Transverse colon (tissue), 4 donors: ENCODE results near the gene FRY. TPM values are rescaled to one million over a fixed set of nuclear protein-coding genes. Genes with fewer than 3 reads are reported as not detected.
A peak's percentile ranks its signal among the peaks of the same experiment; 100 is the strongest.

Experiments used
- DNase-seq: peaks from one replicate; pipeline ENCODE4 v3.0.0-alpha.2; 2019
- H3K27ac ChIP-seq, 4 donors: fragments of 200-600 bp; sonication (generic); 2 replicates each; pipeline ENCODE4 v1.5.1; 2016 to 2018; ENCODE audit warnings: inconsistent platforms in 4 of 4
- H3K27me3 ChIP-seq: fragments of 200-600 bp; sonication (generic); 2 replicates; pipeline ENCODE4 v1.5.1; 2017; ENCODE audit warnings: inconsistent platforms
- H3K36me3 ChIP-seq, 4 donors: fragments of 200-600 bp; sonication (generic); 2 replicates each; pipeline ENCODE4 v1.5.1; 2017 to 2019; ENCODE audit warnings: inconsistent platforms in 4 of 4
- H3K4me1 ChIP-seq, 4 donors: fragments of 200-600 bp; sonication (generic); 2 replicates each; pipeline ENCODE4 v1.5.1; 2017 to 2020; ENCODE audit warnings: inconsistent platforms in 4 of 4
- H3K4me3 ChIP-seq, 4 donors: fragments of 200-600 bp; sonication (generic); 1 replicate in 1 of 4; 2 replicates in 3 of 4; pipeline versions ENCODE4 v1.5.1 to v1.6.1; 2017 to 2019; ENCODE audit warnings: inconsistent platforms in 4 of 4
- H3K9me3 ChIP-seq, 2 donors: fragments of 200-600 bp; sonication (generic); 2 replicates each; pipeline ENCODE4 v1.5.1; 2017 to 2019; ENCODE audit warnings: inconsistent platforms in 2 of 2
- EP300 ChIP-seq: sonication (generic); formaldehyde crosslinking; IDR thresholded peaks from one replicate; pipeline ENCODE4 v1.6.1; 2017; ENCODE audit warnings: antibody characterized with exemption, low read depth
- POLR2A ChIP-seq: fragments of 450-650 bp; IDR thresholded peaks from one replicate; pipeline ENCODE4 v1.6.1; 2016; ENCODE audit warnings: antibody characterized with exemption, mild to moderate bottlenecking, moderate library complexity
- POLR2AphosphoS5 ChIP-seq, 3 donors: sonication (generic); formaldehyde crosslinking; IDR thresholded peaks; one replicate each; pipeline ENCODE4 v1.6.1; 2016; ENCODE audit warnings: antibody characterized with exemption in 3 of 3
- WGBS, 2 donors: methylation state at CpG; one replicate each; pipeline ENCODE4 v1.1.5; 2018; ENCODE audit warnings: low coverage in 1 of 2; 5-methylcytosine and 5-hydroxymethylcytosine counted together
- in situ Hi-C, 4 donors: fragments of 200-750 bp; cut with MboI; loops; one replicate each; pipeline versions ENCODE4 v1.15.0 to v1.15.1; 2017; ENCODE audit warnings: low sequenced_read_pairs in 3 of 4, low pct_ligation_motif_present in 1 of 4, low pct_unique_long_range_greater_than_20kb in 1 of 4
- intact Hi-C: fragments of 100-400 bp; cut with DNase I; formaldehyde crosslinking; loops from one replicate; pipeline ENCODE4 v1.15.1; 2023; ENCODE audit warnings: low total_unique reads
- total RNA-seq, 4 donors: library from RNA; depleted of rRNA; stranded (reverse); fragments of >200 nt; gene quantifications; one replicate each; pipeline ENCODE4 v1.1.0, GENCODE V29; 2016
- TF ChIP-seq, protein P1 (sequence below), 5 experiments: fragments of 200-600 bp in 3 of 5; fragments of 450-650 bp in 2 of 5; sonication (generic) in 3 of 5; IDR thresholded peaks; 1 replicate in 2 of 5; 2 replicates in 3 of 5; pipeline ENCODE4 v1.5.1; 2016 to 2017; ENCODE audit warnings: antibody characterized with exemption in 5 of 5, inconsistent platforms in 3 of 5, mild to moderate bottlenecking in 2 of 5, moderate library complexity in 1 of 5

Gene FRY
- total RNA-seq, 4 donors from 2014 or later = 6.7 to 42.6 (median 12.4) TPM

GRCh38 chr13:32302461-32302860, 270.9 kb downstream of the FRY start:
- H3K27me3 ChIP-seq = peaks cover 7% of the 10 kb centered on the region
- H3K4me3 ChIP-seq = no peak overlapping the region
- intact Hi-C loops (no loop called here), in situ Hi-C loops (loop anchor here (10.0 to 25.0 kb wide), 4 partner anchors 278 to 390 kb away; no protein-coding TSS in a partner anchor)
- H3K36me3 ChIP-seq = no peaks in the 10 kb centered on the region
- no peaks in the 10 kb centered on the region for H3K4me1 ChIP-seq
- WGBS, 2 donors = 75% methylated on average over 2 of the region's 2 CpGs; no CpG with 5 or more reads in 1 of the 2 donors
- TF ChIP-seq POLR2A = no peak
- TF ChIP-seq, protein P1, sequence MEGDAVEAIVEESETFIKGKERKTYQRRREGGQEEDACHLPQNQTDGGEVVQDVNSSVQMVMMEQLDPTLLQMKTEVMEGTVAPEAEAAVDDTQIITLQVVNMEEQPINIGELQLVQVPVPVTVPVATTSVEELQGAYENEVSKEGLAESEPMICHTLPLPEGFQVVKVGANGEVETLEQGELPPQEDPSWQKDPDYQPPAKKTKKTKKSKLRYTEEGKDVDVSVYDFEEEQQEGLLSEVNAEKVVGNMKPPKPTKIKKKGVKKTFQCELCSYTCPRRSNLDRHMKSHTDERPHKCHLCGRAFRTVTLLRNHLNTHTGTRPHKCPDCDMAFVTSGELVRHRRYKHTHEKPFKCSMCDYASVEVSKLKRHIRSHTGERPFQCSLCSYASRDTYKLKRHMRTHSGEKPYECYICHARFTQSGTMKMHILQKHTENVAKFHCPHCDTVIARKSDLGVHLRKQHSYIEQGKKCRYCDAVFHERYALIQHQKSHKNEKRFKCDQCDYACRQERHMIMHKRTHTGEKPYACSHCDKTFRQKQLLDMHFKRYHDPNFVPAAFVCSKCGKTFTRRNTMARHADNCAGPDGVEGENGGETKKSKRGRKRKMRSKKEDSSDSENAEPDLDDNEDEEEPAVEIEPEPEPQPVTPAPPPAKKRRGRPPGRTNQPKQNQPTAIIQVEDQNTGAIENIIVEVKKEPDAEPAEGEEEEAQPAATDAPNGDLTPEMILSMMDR (IDR thresholded peaks at IDR 0.05) = no peak
- no peak for DNase-seq
- no peaks in the 10 kb centered on the region for H3K9me3 ChIP-seq
- no peak overlapping the region for H3K27ac ChIP-seq

- Histone ChIP-seq H3K27ac (no peak overlapping the region), H3K36me3 (no peaks in the 10 kb centered on the region), H3K4me3 (no peak overlapping the region), H3K9me3 (no peaks in the 10 kb centered on the region), H3K27me3 (peaks cover 7% of the 10 kb centered on the region), H3K4me1 (peaks cover 0 to 10% (median 5%) of the 10 kb centered on the region in 4 donors)
- TF ChIP-seq POLR2A (no peak), POLR2AphosphoS5 (IDR thresholded peaks at IDR 0.05) (no peak), EP300 (no peak)
- TF ChIP-seq, protein P1 (IDR thresholded peaks at IDR 0.05) = no peak
- in situ Hi-C loops = loop anchor here (10.0 to 25.0 kb wide), 4 partner anchors 281 to 393 kb away; no protein-coding TSS in a partner anchor
- intact Hi-C loops = no loop called here
- no peak for DNase-seq
Measured at GRCh38 chr13:32305646-32306045, 274.1 kb downstream of the FRY start.

GRCh38 chr13:32309312-32310133, 277.9 kb downstream of the FRY start:
- in situ Hi-C loops = loop anchor here (10.0 to 25.0 kb wide), 4 partner anchors 285 to 397 kb away; no protein-coding TSS in a partner anchor
- intact Hi-C loops = loop anchor here (2.0 to 5.0 kb wide), 2 partner anchors 282 to 401 kb away; no protein-coding TSS in a partner anchor

DNA sequence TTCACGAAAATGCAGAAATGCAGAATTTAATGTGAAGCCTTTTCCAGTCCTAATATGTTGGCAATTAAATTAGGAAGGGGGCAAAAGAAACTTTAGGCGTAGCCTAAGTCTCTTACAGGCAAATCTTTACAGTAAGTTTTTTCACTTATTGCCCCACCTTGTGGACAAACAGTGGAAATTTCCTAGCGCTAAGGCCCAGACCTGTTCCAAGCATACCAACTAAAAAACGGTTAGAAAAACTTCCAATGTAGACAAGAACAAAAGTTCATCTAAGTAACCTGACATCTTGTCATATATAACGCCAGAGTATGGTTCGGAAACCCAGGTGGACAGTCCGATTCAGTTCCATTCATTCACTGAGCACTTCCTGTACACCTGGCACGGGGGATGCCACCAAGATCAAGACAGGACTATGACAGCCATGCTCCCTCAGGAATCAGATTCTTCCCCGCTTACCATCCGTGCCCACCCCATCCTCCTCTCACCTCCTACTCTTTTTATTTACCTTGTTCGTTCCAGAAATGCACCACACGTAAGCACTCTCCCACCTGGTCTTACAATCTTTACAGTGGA, 278.6 kb downstream of the FRY start:
- Histone ChIP-seq H3K4me1 (peaks cover 0 to 15% (median 8%) of the 10 kb centered on the region in 4 donors), H3K27me3 (no peaks in the 10 kb centered on the region), H3K27ac (peak overlapping the region in 3 of 4 donors; percentile 23 to 43 (median 35)), H3K9me3 (no peaks in the 10 kb centered on the region), H3K36me3 (no peaks in the 10 kb centered on the region), H3K4me3 (peak overlapping the region in 2 of 4 donors; percentile 2 to 40)
- intact Hi-C loops (loop anchor here (2.0 to 5.0 kb wide), 2 partner anchors 283 to 401 kb away; no protein-coding TSS in a partner anchor), in situ Hi-C loops (loop anchor here in 2 of 4 donors (25.0 kb wide), 2 partner anchors 298 to 398 kb away; no protein-coding TSS in a partner anchor)
- no peak for DNase-seq
- WGBS, 2 donors = 46 to 48% methylated on average over 8 to 12 of the region's 12 CpGs
- TF ChIP-seq EP300 = no peak
- TF ChIP-seq, protein P1 (IDR thresholded peaks at IDR 0.05) = peak; percentile 69 to 88 (median 72)

More at GRCh38 chr13:32309312-32310133, 277.9 kb downstream of the FRY start:
- H3K4me1 ChIP-seq = peaks cover 0 to 10% (median 5%) of the 10 kb centered on the region in 4 donors
- TF ChIP-seq EP300 = no peak
- TF ChIP-seq POLR2A = no peak
- TF ChIP-seq, protein P1 (IDR thresholded peaks at IDR 0.05) = no peak
- no peaks in the 10 kb centered on the region for H3K36me3 ChIP-seq
- H3K27ac ChIP-seq = peak overlapping the region in 3 of 4 donors; percentile 23 to 43 (median 35)
- peak; percentile 12 for DNase-seq
- no peaks in the 10 kb centered on the region for H3K27me3 ChIP-seq
- WGBS, 2 donors = 27 to 30% methylated on average over 9 to 10 of the region's 10 CpGs
- no peaks in the 10 kb centered on the region for H3K9me3 ChIP-seq
- peak overlapping the region in 2 of 4 donors; percentile 2 to 40 for H3K4me3 ChIP-seq
